Neural cell (in vitro differentiated cells): ENCODE data around the gene SLC11A1. TPM values are rescaled to one million over a fixed set of nuclear protein-coding genes. Genes with fewer than 3 reads are reported as not detected.

Source experiments
- H2AFZ ChIP-seq: fragments of 200-600, 300-800 bp; sonication (generic), shearing (Covaris generic); 2 replicates; pipeline ENCODE4 v1.6.0; 2014; ENCODE audit warnings: low read depth, mild to moderate bottlenecking, antibody characterized with exemption, low read length, moderate library complexity
- H3F3A ChIP-seq: fragments of 200-600 bp; shearing (Covaris generic); 2 replicates; pipeline ENCODE4 v1.6.1; 2016; ENCODE audit warnings: mild to moderate bottlenecking, moderate library complexity, mixed read lengths, antibody characterized with exemption, low read length; ENCODE audit not compliant: insufficient read depth, poor library complexity, severe bottlenecking
- H3K27ac ChIP-seq: fragments of 200-600, 300-800 bp; sonication (generic), shearing (Covaris generic); 2 replicates; pipeline ENCODE4 v1.5.1; 2014; ENCODE audit warnings: mild to moderate bottlenecking, low read length, moderate library complexity
- H3K27me3 ChIP-seq: fragments of 300-800, 200-600 bp; sonication (generic), shearing (Covaris generic); 2 replicates; pipeline ENCODE4 v1.6.0; 2014; ENCODE audit warnings: mild to moderate bottlenecking, low read depth, low read length, moderate library complexity; ENCODE audit not compliant: insufficient read depth
- H3K36me3 ChIP-seq: fragments of 300-800, 200-600 bp; sonication (generic), shearing (Covaris generic); 2 replicates; pipeline ENCODE4 v1.5.1; 2014; ENCODE audit warnings: mild to moderate bottlenecking, antibody characterized with exemption, low read length, moderate library complexity; ENCODE audit not compliant: insufficient read depth
- H3K4me2 ChIP-seq: fragments of 300-800, 200-600 bp; sonication (generic), shearing (Covaris generic); 2 replicates; pipeline ENCODE4 v1.6.0; 2014; ENCODE audit warnings: mild to moderate bottlenecking, low read length
- H3K4me3 ChIP-seq: fragments of 300-800, 200-600 bp; sonication (generic), shearing (Covaris generic); 2 replicates; pipeline ENCODE4 v1.5.1; 2014; ENCODE audit warnings: mild to moderate bottlenecking, low read length, moderate library complexity
- H3K79me2 ChIP-seq: fragments of 200-600 bp; shearing (Covaris generic); replicated peaks from 2 replicates; pipeline ENCODE4 v1.6.0; 2014; ENCODE audit warnings: mild to moderate bottlenecking, low read length, moderate library complexity; ENCODE audit not compliant: insufficient read depth
- H3K9ac ChIP-seq: fragments of 300-800, 200-600 bp; sonication (generic), shearing (Covaris generic); 2 replicates; pipeline ENCODE4 v1.6.1; 2016; ENCODE audit warnings: mild to moderate bottlenecking, low read length, mixed read lengths
- H3K9me2 ChIP-seq: fragments of 200-600 bp; shearing (Covaris generic); 2 replicates; pipeline ENCODE4 v1.6.1; 2016; ENCODE audit warnings: mild to moderate bottlenecking, low read length, mixed read lengths; ENCODE audit not compliant: insufficient read depth
- H3K9me3 ChIP-seq: fragments of 200-600, 300-800 bp; sonication (generic), shearing (Covaris generic); 2 replicates; pipeline ENCODE4 v1.6.1; 2016; ENCODE audit warnings: mild to moderate bottlenecking, mixed run types, low read length, moderate library complexity, mixed read lengths
- H4K20me1 ChIP-seq: fragments of 200-600 bp; shearing (Covaris generic); 2 replicates; pipeline ENCODE4 v1.6.1; 2016; ENCODE audit warnings: mild to moderate bottlenecking, mixed run types; ENCODE audit not compliant: insufficient read depth
- CTCF ChIP-seq: fragments of 450-650 bp; IDR thresholded peaks from 2 replicates; pipeline ENCODE4 v1.5.1; 2014; ENCODE audit warnings: antibody characterized with exemption, mild to moderate bottlenecking, moderate library complexity; ENCODE audit not compliant: poor library complexity, severe bottlenecking
- EP300 ChIP-seq: fragments of 450-650 bp; conservative IDR thresholded peaks from 2 replicates; pipeline ENCODE4 v1.6.1; 2014; ENCODE audit warnings: antibody characterized with exemption, mild to moderate bottlenecking, moderate library complexity; ENCODE audit not compliant: poor library complexity, severe bottlenecking
- EZH2 ChIP-seq: fragments of 200-600, 300-800 bp; shearing (Covaris generic), sonication (generic); IDR thresholded peaks from 2 replicates; pipeline ENCODE4 v1.6.1; 2014; ENCODE audit warnings: antibody characterized with exemption, low read length, borderline replicate concordance, mild to moderate bottlenecking; ENCODE audit not compliant: insufficient read depth, poor library complexity, severe bottlenecking
- MXI1 ChIP-seq: fragments of 450-650 bp; conservative IDR thresholded peaks from 2 replicates; pipeline ENCODE4 v1.6.1; 2014; ENCODE audit warnings: antibody characterized with exemption, mild to moderate bottlenecking; ENCODE audit not compliant: poor library complexity, severe bottlenecking
- POLR2AphosphoS5 ChIP-seq: IDR thresholded peaks from 2 replicates; pipeline ENCODE4 v1.6.1; 2012
- RAD21 ChIP-seq: fragments of 450-650 bp; conservative IDR thresholded peaks from 2 replicates; pipeline ENCODE4 v1.6.1; 2014; ENCODE audit warnings: antibody characterized with exemption, mild to moderate bottlenecking, moderate library complexity
- SMC3 ChIP-seq: fragments of 450-650 bp; conservative IDR thresholded peaks from 2 replicates; pipeline ENCODE4 v1.6.1; 2014; ENCODE audit warnings: antibody characterized with exemption, mild to moderate bottlenecking, moderate library complexity; ENCODE audit not compliant: poor library complexity
- TAF1 ChIP-seq: IDR thresholded peaks from 2 replicates; pipeline ENCODE4 v1.6.1; 2012; ENCODE audit warnings: low read depth
- polyA plus RNA-seq: library from polyadenylated mRNA; depleted of rRNA; stranded (reverse); fragments of >200 nt; gene quantifications from 2 replicates; pipeline ENCODE4 v1.2.3, GENCODE V29; 2014
- TF ChIP-seq, protein P1 (sequence below): IDR thresholded peaks from 2 replicates; pipeline ENCODE4 v1.6.1; 2012; ENCODE audit warnings: borderline replicate concordance

Gene SLC11A1
- polyA plus RNA-seq, 1 donor from 2014 or later: not detected

GRCh38 chr2:218428846-218429558 lies 46.9 kb downstream of the SLC11A1 start:
- no peaks in the 10 kb centered on the region for H4K20me1 ChIP-seq
- H2AFZ ChIP-seq: no peak overlapping the region
- H3K79me2 ChIP-seq: no peaks in the 10 kb centered on the region
- no peaks in the 10 kb centered on the region for H3F3A ChIP-seq
- no peaks in the 10 kb centered on the region for H3K9me3 ChIP-seq
- no peaks in the 10 kb centered on the region for H3K36me3 ChIP-seq
- no peaks in the 10 kb centered on the region for H3K9me2 ChIP-seq
- H3K27me3 ChIP-seq: no peaks in the 10 kb centered on the region
- no peak overlapping the region for H3K4me2 ChIP-seq
- no peak overlapping the region for H3K9ac ChIP-seq
- TF ChIP-seq RAD21 (no peak), TAF1 (no peak), EP300 (no peak), CTCF (no peak), EZH2 (no peak), MXI1 (no peak), POLR2AphosphoS5 (no peak), SMC3 (no peak)
- TF ChIP-seq, protein P1, sequence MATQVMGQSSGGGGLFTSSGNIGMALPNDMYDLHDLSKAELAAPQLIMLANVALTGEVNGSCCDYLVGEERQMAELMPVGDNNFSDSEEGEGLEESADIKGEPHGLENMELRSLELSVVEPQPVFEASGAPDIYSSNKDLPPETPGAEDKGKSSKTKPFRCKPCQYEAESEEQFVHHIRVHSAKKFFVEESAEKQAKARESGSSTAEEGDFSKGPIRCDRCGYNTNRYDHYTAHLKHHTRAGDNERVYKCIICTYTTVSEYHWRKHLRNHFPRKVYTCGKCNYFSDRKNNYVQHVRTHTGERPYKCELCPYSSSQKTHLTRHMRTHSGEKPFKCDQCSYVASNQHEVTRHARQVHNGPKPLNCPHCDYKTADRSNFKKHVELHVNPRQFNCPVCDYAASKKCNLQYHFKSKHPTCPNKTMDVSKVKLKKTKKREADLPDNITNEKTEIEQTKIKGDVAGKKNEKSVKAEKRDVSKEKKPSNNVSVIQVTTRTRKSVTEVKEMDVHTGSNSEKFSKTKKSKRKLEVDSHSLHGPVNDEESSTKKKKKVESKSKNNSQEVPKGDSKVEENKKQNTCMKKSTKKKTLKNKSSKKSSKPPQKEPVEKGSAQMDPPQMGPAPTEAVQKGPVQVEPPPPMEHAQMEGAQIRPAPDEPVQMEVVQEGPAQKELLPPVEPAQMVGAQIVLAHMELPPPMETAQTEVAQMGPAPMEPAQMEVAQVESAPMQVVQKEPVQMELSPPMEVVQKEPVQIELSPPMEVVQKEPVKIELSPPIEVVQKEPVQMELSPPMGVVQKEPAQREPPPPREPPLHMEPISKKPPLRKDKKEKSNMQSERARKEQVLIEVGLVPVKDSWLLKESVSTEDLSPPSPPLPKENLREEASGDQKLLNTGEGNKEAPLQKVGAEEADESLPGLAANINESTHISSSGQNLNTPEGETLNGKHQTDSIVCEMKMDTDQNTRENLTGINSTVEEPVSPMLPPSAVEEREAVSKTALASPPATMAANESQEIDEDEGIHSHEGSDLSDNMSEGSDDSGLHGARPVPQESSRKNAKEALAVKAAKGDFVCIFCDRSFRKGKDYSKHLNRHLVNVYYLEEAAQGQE: no peak
- H3K4me3 ChIP-seq: no peak overlapping the region
- no peak overlapping the region for H3K27ac ChIP-seq

GRCh38 chr2:218429911-218430692 lies 48.0 kb downstream of the SLC11A1 start:
- no peaks in the 10 kb centered on the region for H3K9me2 ChIP-seq
- no peaks in the 10 kb centered on the region for H3K36me3 ChIP-seq
- no peak overlapping the region for H2AFZ ChIP-seq
- H3K4me3 ChIP-seq: no peak overlapping the region
- no peak overlapping the region for H3K9ac ChIP-seq
- H3K27me3 ChIP-seq: no peaks in the 10 kb centered on the region
- H4K20me1 ChIP-seq: no peaks in the 10 kb centered on the region
- no peaks in the 10 kb centered on the region for H3K9me3 ChIP-seq
- TF ChIP-seq, protein P1: no peak
- no peak for TF ChIP-seq MXI1
- TF ChIP-seq CTCF: no peak
- TF ChIP-seq SMC3: no peak
- no peak for TF ChIP-seq TAF1
- TF ChIP-seq EP300: no peak
- TF ChIP-seq RAD21: no peak
- TF ChIP-seq POLR2AphosphoS5: no peak
- no peak for TF ChIP-seq EZH2
- no peak overlapping the region for H3K27ac ChIP-seq
- H3K4me2 ChIP-seq: no peak overlapping the region
- H3K79me2 ChIP-seq: no peaks in the 10 kb centered on the region
- no peaks in the 10 kb centered on the region for H3F3A ChIP-seq
